ENCODE measurements around the gene PCGF3.

DNA sequence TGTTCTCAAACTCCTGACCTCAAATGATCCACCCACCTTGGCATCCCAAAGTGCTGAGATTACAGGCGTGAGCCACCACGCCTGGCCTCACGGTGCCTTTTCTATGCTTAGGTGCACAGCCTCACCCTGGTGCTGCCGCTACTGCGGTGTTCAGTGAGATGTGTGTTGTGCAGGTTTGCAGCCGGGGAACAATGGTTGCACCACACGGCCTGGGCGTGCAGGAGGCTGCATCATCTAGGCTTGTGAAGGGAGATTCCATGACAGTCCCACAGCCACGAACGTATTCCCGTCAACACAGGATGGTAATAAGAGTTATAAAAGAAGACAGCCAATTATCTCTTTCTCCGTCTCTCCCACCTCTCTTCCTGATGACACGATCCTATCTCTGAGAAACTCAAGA lies 98.3 kb downstream of the PCGF3 start:
- TF ChIP-seq EZH2 (IDR thresholded peaks at IDR 0.05; ENCODE audit: insufficient read depth, poor library complexity, severe bottlenecking) (no peak), EZH2phosphoT487 (IDR thresholded peaks at IDR 0.05; ENCODE audit: insufficient read depth, low read depth) (no peak)

All from GM23248 (cell line).